Measurements from ENCODE around the gene TDRD5.

GRCh38 chr1:179677882-179678281 lies 86.2 kb downstream of the TDRD5 start:
- TF ChIP-seq CTCF (IDR thresholded peaks at IDR 0.05; ENCODE audit: low read depth, low read length) (no peak), POLR2A (IDR thresholded peaks at IDR 0.05; ENCODE audit: extremely low read depth, insufficient read length) (no peak)
